HG03558 (cell line): ENCODE results near the gene ZDHHC5.
A peak's percentile ranks its signal among the peaks of the same experiment; 100 is the strongest.

Experiments
- ATAC-seq: cut with Tn5 transposase; IDR thresholded peaks from one replicate; pipeline ENCODE4 v1.9.1; 2021; ENCODE audit warnings: moderate number of reproducible peaks; ENCODE audit not compliant: unreplicated experiment; ENCODE audit errors: extremely low read depth

Gene ZDHHC5

GRCh38 chr11:57667736-57668433 is at the start of gene ZDHHC5:
Gene ZDHHC5 (plus strand): TSS chr11:57668114. CDS start chr11:57673091, 4,977 bp downstream.
- peak; percentile 78 for ATAC-seq

GRCh38 chr11:57618438-57618837 is 49.5 kb upstream of the ZDHHC5 start:
- ATAC-seq: no peak

GRCh38 chr11:57619331-57619730 is 48.6 kb upstream of the ZDHHC5 start:
- ATAC-seq: no peak

GRCh38 chr11:57620467-57620866 is 47.4 kb upstream of the ZDHHC5 start:
- ATAC-seq: no peak

GRCh38 chr11:57622263-57622662 is 45.7 kb upstream of the ZDHHC5 start:
- no peak for ATAC-seq

GRCh38 chr11:57624864-57625263 is 43.0 kb upstream of the ZDHHC5 start:
- no peak for ATAC-seq

GRCh38 chr11:57626895-57627294 is 41.0 kb upstream of the ZDHHC5 start:
- ATAC-seq: no peak

GRCh38 chr11:57630171-57630570 is 37.7 kb upstream of the ZDHHC5 start:
- ATAC-seq: no peak

GRCh38 chr11:57632116-57632515 is 35.8 kb upstream of the ZDHHC5 start:
- no peak for ATAC-seq

GRCh38 chr11:57633394-57634070 is 34.4 kb upstream of the ZDHHC5 start:
- ATAC-seq: no peak

- ATAC-seq: no peak
These were observed 33.6 kb upstream of the ZDHHC5 start for GRCh38 chr11:57634311-57634710.

GRCh38 chr11:57635246-57635645 is 32.7 kb upstream of the ZDHHC5 start:
- ATAC-seq: no peak

- no peak for ATAC-seq
These were observed 30.3 kb upstream of the ZDHHC5 start for GRCh38 chr11:57637626-57638004.

- no peak for ATAC-seq
These were observed 29.7 kb upstream of the ZDHHC5 start for GRCh38 chr11:57638005-57638781.

GRCh38 chr11:57638811-57639320 is 29.0 kb upstream of the ZDHHC5 start:
- ATAC-seq: no peak

GRCh38 chr11:57639321-57640067 is 28.4 kb upstream of the ZDHHC5 start:
- no peak for ATAC-seq

GRCh38 chr11:57640068-57640800 is 27.7 kb upstream of the ZDHHC5 start:
- no peak for ATAC-seq

GRCh38 chr11:57641011-57641807 is 26.7 kb upstream of the ZDHHC5 start:
- ATAC-seq: no peak

GRCh38 chr11:57643802-57644201 is 24.1 kb upstream of the ZDHHC5 start:
- no peak for ATAC-seq
